Measurements from ENCODE around the gene VAMP8.
"Not testable (repeated sequence)": the region's sequence is repeated elsewhere in the genome, so short reads cannot be mapped to it uniquely, and the experiment has no call there.

Gene VAMP8

DNA sequence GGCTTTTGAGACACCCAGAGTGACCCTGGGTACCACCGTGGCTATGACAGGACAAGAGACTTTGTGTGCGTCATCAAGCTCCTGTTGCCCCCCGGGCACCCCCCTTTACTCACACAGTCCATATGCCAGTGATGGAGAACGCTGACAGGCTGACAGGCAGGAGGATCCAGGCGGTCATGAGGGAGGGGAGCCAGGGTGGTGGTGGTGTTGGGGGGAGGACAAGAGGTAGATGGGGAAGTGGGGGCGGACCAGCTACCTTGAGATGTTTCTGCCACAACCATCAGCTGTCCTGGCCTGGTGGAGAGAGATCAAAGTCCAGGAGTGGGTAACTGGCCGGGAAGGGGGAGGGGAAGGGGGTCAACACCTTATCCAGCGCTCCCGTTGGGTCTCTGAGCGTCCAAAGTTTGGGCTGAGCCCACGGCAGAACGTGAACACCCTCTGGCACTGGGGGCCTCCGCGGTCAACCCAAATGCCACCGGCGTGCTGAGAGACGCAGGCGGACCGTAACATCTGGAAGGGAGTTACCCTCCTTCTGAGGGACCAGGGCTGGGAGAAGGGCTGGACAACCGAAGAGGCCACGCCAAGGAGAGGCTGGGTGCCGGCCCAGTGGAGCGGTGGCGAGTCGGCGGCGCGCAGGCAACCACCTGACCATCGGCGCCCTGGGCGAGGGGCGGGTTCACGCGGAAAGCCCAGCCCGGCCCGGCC lies 24.5 kb downstream of the VAMP8 start:
- TF ChIP-seq, protein P1, sequence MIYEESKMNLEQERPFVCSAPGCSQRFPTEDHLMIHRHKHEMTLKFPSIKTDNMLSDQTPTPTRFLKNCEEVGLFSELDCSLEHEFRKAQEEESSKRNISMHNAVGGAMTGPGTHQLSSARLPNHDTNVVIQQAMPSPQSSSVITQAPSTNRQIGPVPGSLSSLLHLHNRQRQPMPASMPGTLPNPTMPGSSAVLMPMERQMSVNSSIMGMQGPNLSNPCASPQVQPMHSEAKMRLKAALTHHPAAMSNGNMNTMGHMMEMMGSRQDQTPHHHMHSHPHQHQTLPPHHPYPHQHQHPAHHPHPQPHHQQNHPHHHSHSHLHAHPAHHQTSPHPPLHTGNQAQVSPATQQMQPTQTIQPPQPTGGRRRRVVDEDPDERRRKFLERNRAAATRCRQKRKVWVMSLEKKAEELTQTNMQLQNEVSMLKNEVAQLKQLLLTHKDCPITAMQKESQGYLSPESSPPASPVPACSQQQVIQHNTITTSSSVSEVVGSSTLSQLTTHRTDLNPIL (CRISPR knock-in tag; IDR thresholded peaks at IDR 0.05; ENCODE audit: low read depth) = no peak
- TF ChIP-seq, protein P2, sequence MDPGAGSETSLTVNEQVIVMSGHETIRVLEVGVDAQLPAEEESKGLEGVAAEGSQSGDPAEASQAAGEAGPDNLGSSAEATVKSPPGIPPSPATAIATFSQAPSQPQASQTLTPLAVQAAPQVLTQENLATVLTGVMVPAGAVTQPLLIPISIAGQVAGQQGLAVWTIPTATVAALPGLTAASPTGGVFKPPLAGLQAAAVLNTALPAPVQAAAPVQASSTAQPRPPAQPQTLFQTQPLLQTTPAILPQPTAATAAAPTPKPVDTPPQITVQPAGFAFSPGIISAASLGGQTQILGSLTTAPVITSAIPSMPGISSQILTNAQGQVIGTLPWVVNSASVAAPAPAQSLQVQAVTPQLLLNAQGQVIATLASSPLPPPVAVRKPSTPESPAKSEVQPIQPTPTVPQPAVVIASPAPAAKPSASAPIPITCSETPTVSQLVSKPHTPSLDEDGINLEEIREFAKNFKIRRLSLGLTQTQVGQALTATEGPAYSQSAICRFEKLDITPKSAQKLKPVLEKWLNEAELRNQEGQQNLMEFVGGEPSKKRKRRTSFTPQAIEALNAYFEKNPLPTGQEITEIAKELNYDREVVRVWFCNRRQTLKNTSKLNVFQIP (CRISPR knock-in tag; IDR thresholded peaks at IDR 0.05; ENCODE audit: borderline replicate concordance, low read depth) = no peak
- TF ChIP-seq ESRRG (CRISPR knock-in tag; IDR thresholded peaks at IDR 0.05) = no peak
- TF ChIP-seq, protein P3, sequence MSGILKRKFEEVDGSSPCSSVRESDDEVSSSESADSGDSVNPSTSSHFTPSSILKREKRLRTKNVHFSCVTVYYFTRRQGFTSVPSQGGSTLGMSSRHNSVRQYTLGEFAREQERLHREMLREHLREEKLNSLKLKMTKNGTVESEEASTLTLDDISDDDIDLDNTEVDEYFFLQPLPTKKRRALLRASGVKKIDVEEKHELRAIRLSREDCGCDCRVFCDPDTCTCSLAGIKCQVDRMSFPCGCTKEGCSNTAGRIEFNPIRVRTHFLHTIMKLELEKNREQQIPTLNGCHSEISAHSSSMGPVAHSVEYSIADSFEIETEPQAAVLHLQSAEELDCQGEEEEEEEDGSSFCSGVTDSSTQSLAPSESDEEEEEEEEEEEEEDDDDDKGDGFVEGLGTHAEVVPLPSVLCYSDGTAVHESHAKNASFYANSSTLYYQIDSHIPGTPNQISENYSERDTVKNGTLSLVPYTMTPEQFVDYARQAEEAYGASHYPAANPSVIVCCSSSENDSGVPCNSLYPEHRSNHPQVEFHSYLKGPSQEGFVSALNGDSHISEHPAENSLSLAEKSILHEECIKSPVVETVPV (CRISPR knock-in tag; IDR thresholded peaks at IDR 0.05) = no peak
- no peak for TF ChIP-seq ZNF8 (CRISPR knock-in tag; IDR thresholded peaks at IDR 0.05)
- no peak for TF ChIP-seq OSR1 (CRISPR knock-in tag; IDR thresholded peaks at IDR 0.05)
- no peak for TF ChIP-seq ISL1 (CRISPR knock-in tag; IDR thresholded peaks at IDR 0.05)
- TF ChIP-seq BACH2 (CRISPR knock-in tag; IDR thresholded peaks at IDR 0.05; ENCODE audit: borderline replicate concordance) = no peak
- TF ChIP-seq, protein P4, sequence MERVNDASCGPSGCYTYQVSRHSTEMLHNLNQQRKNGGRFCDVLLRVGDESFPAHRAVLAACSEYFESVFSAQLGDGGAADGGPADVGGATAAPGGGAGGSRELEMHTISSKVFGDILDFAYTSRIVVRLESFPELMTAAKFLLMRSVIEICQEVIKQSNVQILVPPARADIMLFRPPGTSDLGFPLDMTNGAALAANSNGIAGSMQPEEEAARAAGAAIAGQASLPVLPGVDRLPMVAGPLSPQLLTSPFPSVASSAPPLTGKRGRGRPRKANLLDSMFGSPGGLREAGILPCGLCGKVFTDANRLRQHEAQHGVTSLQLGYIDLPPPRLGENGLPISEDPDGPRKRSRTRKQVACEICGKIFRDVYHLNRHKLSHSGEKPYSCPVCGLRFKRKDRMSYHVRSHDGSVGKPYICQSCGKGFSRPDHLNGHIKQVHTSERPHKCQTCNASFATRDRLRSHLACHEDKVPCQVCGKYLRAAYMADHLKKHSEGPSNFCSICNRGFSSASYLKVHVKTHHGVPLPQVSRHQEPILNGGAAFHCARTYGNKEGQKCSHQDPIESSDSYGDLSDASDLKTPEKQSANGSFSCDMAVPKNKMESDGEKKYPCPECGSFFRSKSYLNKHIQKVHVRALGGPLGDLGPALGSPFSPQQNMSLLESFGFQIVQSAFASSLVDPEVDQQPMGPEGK (CRISPR knock-in tag; IDR thresholded peaks at IDR 0.05; ENCODE audit: borderline replicate concordance) = no peak
- TF ChIP-seq, protein P5, sequence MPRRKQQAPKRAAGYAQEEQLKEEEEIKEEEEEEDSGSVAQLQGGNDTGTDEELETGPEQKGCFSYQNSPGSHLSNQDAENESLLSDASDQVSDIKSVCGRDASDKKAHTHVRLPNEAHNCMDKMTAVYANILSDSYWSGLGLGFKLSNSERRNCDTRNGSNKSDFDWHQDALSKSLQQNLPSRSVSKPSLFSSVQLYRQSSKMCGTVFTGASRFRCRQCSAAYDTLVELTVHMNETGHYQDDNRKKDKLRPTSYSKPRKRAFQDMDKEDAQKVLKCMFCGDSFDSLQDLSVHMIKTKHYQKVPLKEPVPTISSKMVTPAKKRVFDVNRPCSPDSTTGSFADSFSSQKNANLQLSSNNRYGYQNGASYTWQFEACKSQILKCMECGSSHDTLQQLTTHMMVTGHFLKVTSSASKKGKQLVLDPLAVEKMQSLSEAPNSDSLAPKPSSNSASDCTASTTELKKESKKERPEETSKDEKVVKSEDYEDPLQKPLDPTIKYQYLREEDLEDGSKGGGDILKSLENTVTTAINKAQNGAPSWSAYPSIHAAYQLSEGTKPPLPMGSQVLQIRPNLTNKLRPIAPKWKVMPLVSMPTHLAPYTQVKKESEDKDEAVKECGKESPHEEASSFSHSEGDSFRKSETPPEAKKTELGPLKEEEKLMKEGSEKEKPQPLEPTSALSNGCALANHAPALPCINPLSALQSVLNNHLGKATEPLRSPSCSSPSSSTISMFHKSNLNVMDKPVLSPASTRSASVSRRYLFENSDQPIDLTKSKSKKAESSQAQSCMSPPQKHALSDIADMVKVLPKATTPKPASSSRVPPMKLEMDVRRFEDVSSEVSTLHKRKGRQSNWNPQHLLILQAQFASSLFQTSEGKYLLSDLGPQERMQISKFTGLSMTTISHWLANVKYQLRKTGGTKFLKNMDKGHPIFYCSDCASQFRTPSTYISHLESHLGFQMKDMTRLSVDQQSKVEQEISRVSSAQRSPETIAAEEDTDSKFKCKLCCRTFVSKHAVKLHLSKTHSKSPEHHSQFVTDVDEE (CRISPR knock-in tag; IDR thresholded peaks at IDR 0.05) = no peak
- no peak for TF ChIP-seq SNAI2 (CRISPR knock-in tag; IDR thresholded peaks at IDR 0.05)
- no peak for TF ChIP-seq ZFP3 (CRISPR knock-in tag; IDR thresholded peaks at IDR 0.05)
- TF ChIP-seq RARB (CRISPR knock-in tag; IDR thresholded peaks at IDR 0.05) = no peak
- no peak for TF ChIP-seq ZNF565 (CRISPR knock-in tag; conservative IDR thresholded peaks at IDR 0.05; ENCODE audit: low read depth)
- no peak for TF ChIP-seq ZNF70 (CRISPR knock-in tag; IDR thresholded peaks at IDR 0.05)
- TF ChIP-seq ZC3H10 (CRISPR knock-in tag; IDR thresholded peaks at IDR 0.05) = no peak
- TF ChIP-seq ZFP30 (CRISPR knock-in tag; IDR thresholded peaks at IDR 0.05) = no peak
- TF ChIP-seq CSDC2 (CRISPR knock-in tag; IDR thresholded peaks at IDR 0.05) = no peak
- no peak for TF ChIP-seq PPARA (CRISPR knock-in tag; IDR thresholded peaks at IDR 0.05; ENCODE audit: borderline replicate concordance)
- peak; percentile 50 for ATAC-seq

DNA sequence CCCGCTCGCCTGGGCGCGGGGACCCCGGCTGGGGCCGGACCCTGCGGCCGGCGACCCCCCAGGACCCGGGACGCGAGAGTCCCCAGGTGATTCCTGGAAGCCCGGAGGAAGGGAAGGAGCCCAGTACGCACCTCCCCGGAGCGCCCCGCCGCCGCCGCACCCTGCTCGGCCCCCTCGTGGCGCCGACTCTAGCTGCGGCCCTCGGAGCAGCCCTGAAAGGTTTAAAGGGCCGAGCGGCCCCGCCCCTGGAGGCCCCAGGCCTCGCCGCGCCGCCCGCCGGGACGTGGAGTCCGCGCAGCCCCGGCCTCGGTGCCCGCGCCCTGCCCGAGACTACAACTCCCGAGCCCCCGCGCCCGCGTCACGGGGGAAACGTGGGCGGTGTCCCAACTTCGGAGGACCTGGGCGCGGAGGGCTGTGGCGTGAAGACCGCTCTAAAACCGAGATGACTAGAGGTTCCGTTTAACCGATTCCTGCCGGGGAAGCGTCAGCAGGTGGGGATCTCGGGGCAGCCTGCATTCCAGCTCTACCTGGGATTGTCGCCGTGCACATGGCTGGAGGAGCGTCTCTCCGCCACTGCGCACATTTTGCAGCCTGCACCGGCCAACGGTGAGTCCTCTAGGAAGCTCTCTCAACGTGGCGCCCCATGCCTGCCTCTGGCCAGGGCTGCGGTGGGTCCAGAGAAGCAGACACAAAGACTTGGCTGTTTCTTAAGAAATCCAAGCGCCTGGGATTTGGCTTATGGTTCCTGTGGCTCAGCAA lies 25.3 kb downstream of the VAMP8 start, which contains the start of gene TMEM150A:
TMEM150A (minus strand) TSS at position 223 of the 759 bp plus-strand sequence. CDS start 750 bp downstream, outside the sequence.
- ATAC-seq = peak; percentile 95
- TF ChIP-seq SNAI2 (CRISPR knock-in tag; IDR thresholded peaks at IDR 0.05) (0 out of 2 replicates have a peak, but pooled peaks have one; percentile 38), GLIS3 (CRISPR knock-in tag; IDR thresholded peaks at IDR 0.05) (no peak), ZFP3 (CRISPR knock-in tag; IDR thresholded peaks at IDR 0.05) (peak; percentile 51; the same call in 1 of the 2 replicates)
- TF ChIP-seq, protein P2 (CRISPR knock-in tag; IDR thresholded peaks at IDR 0.05; ENCODE audit: borderline replicate concordance, low read depth) = no peak

DNA sequence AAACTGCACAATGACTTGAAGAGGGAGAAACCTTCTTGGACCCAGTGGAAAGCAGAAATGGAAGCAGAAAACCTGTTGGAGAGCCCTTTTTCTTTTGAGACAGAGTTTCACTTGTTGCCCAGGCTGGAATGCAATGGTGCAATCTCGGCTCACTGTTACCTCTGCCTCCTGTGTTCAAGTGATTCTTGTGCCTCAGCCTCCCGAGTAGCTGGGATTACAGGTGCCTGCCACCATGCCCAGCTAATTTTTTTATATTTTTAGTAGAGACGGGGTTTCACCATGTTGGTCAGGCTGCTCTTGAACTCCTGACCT lies 26.7 kb downstream of the VAMP8 start:
- ATAC-seq = not testable (repeated sequence)

All from SK-N-SH treated with all-trans-retinoic acid at 6 μM for 48 hours (cell line).